SK-N-SH treated with all-trans-retinoic acid at 6 μM for 48 hours (cell line): ENCODE measurements around the gene ULK4.

ENCODE experiments used
- BACH2 ChIP-seq: fragments of 250-450 bp; sonication (Bioruptor Pico); IDR thresholded peaks from 2 replicates; pipeline ENCODE4 v1.9.0; 2021; ENCODE audit warnings: mild to moderate bottlenecking, borderline replicate concordance
- ISL1 ChIP-seq: fragments of 250-450 bp; sonication (Bioruptor Pico); IDR thresholded peaks from 2 replicates; pipeline ENCODE4 v2.1.2; 2022; ENCODE audit warnings: mild to moderate bottlenecking, moderate library complexity
- PATZ1 ChIP-seq: fragments of 250-450 bp; sonication (Bioruptor Pico); IDR thresholded peaks from 2 replicates; pipeline ENCODE4 v1.8.0; 2020; ENCODE audit warnings: mild to moderate bottlenecking, moderate library complexity, borderline replicate concordance
- PPARA ChIP-seq: fragments of 250-450 bp; sonication (Bioruptor Pico); IDR thresholded peaks from 2 replicates; pipeline ENCODE4 v1.5.0; 2020; ENCODE audit warnings: mild to moderate bottlenecking, borderline replicate concordance
- RARB ChIP-seq: fragments of 250-450 bp; sonication (Bioruptor Pico); IDR thresholded peaks from 2 replicates; pipeline ENCODE4 v1.8.0; 2021; ENCODE audit warnings: mild to moderate bottlenecking, moderate library complexity
- TOX ChIP-seq: fragments of 250-450 bp; sonication (Bioruptor Pico); IDR thresholded peaks from 2 replicates; pipeline ENCODE4 v1.8.0; 2021; ENCODE audit warnings: mild to moderate bottlenecking, moderate library complexity, borderline replicate concordance
- ZC3H10 ChIP-seq: fragments of 250-450 bp; sonication (Bioruptor Pico); IDR thresholded peaks from 2 replicates; pipeline ENCODE4 v1.5.1; 2021; ENCODE audit warnings: mild to moderate bottlenecking, moderate library complexity
- ZFP3 ChIP-seq: fragments of 250-450 bp; sonication (Bioruptor Pico); IDR thresholded peaks from 2 replicates; pipeline ENCODE4 v1.5.0; 2020; ENCODE audit warnings: mild to moderate bottlenecking, moderate library complexity
- ZNF70 ChIP-seq: fragments of 450-650 bp; formaldehyde crosslinking; IDR thresholded peaks from 2 replicates; pipeline ENCODE4 v1.5.0; 2020; ENCODE audit warnings: mild to moderate bottlenecking, moderate library complexity
- TF ChIP-seq, protein P1 (sequence below): fragments of 250-450 bp; sonication (Bioruptor Pico); IDR thresholded peaks from 2 replicates; pipeline ENCODE4 v1.5.1; 2020; ENCODE audit warnings: low read depth, mild to moderate bottlenecking, moderate library complexity

- TF ChIP-seq, protein P1, sequence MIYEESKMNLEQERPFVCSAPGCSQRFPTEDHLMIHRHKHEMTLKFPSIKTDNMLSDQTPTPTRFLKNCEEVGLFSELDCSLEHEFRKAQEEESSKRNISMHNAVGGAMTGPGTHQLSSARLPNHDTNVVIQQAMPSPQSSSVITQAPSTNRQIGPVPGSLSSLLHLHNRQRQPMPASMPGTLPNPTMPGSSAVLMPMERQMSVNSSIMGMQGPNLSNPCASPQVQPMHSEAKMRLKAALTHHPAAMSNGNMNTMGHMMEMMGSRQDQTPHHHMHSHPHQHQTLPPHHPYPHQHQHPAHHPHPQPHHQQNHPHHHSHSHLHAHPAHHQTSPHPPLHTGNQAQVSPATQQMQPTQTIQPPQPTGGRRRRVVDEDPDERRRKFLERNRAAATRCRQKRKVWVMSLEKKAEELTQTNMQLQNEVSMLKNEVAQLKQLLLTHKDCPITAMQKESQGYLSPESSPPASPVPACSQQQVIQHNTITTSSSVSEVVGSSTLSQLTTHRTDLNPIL: no peak
- TF ChIP-seq ZFP3 (CRISPR knock-in tag) (no peak), ZC3H10 (no peak), RARB (CRISPR knock-in tag) (no peak), PATZ1 (CRISPR knock-in tag) (no peak), ZNF70 (CRISPR knock-in tag) (no peak), TOX (CRISPR knock-in tag) (no peak), ISL1 (CRISPR knock-in tag) (no peak), BACH2 (no peak), PPARA (CRISPR knock-in tag) (no peak)
Measured at GRCh38 chr3:41216422-41216821, 745.5 kb downstream of the ULK4 start.
